ENCODE data around the gene C1orf115. TPM values are rescaled to one million over a fixed set of nuclear protein-coding genes. Genes with fewer than 3 reads are reported as not detected.

The C1orf115 gene
- total RNA-seq, 1 donor from 2014 or later, result 34.7 TPM

- Mint-ChIP-seq H3K27ac (ENCODE audit: unreplicated experiment) (no peak within 1 kb of the TSS), H3K27me3 (ENCODE audit: unreplicated experiment) (peaks cover 11% of the 10 kb centered on the region), H3K36me3 (ENCODE audit: low read depth, unreplicated experiment) (no peaks in the 10 kb centered on the region), H3K9me3 (ENCODE audit: unreplicated experiment) (no peaks in the 10 kb centered on the region), H3K4me1 (ENCODE audit: unreplicated experiment) (peaks cover 20% of the 10 kb centered on the region), H3K4me3 (ENCODE audit: unreplicated experiment) (peak within 1 kb of the TSS; percentile 90)
- peak; percentile 44 for DNase-seq (ENCODE audit: low spot score)
- TF ChIP-seq CTCF (IDR thresholded peaks at IDR 0.05; ENCODE audit: unreplicated experiment), result no peak
These were observed 58.1 kb downstream of the C1orf115 start, which contains the start of gene MTARC2 for GRCh38 chr1:220748089-220748934. MTARC2 (plus strand) TSS chr1:220748322; CDS start chr1:220748532, 210 bp downstream.

Other genes with a start within 250 kb of the C1orf115 start
- gene MARK1, start 162.2 kb upstream of the C1orf115 start, total RNA-seq (ENCODE audit: unreplicated experiment), result 12.5 TPM
- 3.6 TPM for gene MTARC2, start 58.0 kb downstream of the C1orf115 start, total RNA-seq (ENCODE audit: unreplicated experiment)
- 2.6 TPM for gene MTARC1, start 96.5 kb downstream of the C1orf115 start, total RNA-seq (ENCODE audit: unreplicated experiment)
- gene HLX, start 189.1 kb downstream of the C1orf115 start, total RNA-seq (ENCODE audit: unreplicated experiment), result 1.4 TPM